Metanephros (tissue), 1 donor: ENCODE measurements around the gene OR10A4. TPM values are rescaled to one million over a fixed set of nuclear protein-coding genes. Genes with fewer than 3 reads are reported as not detected.

Experiments used
- total RNA-seq: library from RNA; depleted of rRNA; stranded (reverse); fragments of >200 nt; gene quantifications from one replicate; pipeline ENCODE4 v1.2.3, GENCODE V29; 2014

Gene OR10A4, protein sequence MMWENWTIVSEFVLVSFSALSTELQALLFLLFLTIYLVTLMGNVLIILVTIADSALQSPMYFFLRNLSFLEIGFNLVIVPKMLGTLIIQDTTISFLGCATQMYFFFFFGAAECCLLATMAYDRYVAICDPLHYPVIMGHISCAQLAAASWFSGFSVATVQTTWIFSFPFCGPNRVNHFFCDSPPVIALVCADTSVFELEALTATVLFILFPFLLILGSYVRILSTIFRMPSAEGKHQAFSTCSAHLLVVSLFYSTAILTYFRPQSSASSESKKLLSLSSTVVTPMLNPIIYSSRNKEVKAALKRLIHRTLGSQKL
- total RNA-seq, result not detected

DNA sequence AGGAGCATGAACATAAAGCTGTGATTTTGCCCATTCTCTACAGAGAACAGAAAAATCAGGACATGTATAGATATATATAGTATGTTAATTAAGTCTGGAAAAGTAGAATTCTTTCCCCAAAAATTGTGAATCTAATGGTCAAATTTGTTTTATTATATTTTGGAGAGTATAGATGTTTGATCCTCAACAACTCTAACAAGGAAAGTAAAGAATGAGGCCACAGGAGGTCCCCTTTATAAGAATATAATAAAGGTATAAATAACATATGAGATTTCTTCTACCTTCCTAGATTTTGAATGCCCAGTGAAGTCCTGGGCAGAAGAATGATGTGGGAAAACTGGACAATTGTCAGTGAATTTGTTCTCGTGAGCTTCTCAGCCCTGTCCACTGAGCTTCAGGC lies at the start of gene OR10A4:
OR10A4 (plus strand) TSS at position 301 of the 400 bp plus-strand sequence; CDS start at position 324, 23 bp downstream.

GRCh38 chr11:6845383-6845782 lies 31.0 kb upstream of the OR10A4 start, which contains the start of gene OR10A5:
TSS of gene OR10A5 (plus strand) at chr11:6845683. CDS start at chr11:6845683, 0 bp downstream.

GRCh38 chr11:6862961-6863360 lies 13.5 kb upstream of the OR10A4 start, which contains the start of gene OR10A2:
TSS of gene OR10A2 (plus strand) at chr11:6863057. CDS start at chr11:6869755, 6,698 bp downstream.

DNA sequence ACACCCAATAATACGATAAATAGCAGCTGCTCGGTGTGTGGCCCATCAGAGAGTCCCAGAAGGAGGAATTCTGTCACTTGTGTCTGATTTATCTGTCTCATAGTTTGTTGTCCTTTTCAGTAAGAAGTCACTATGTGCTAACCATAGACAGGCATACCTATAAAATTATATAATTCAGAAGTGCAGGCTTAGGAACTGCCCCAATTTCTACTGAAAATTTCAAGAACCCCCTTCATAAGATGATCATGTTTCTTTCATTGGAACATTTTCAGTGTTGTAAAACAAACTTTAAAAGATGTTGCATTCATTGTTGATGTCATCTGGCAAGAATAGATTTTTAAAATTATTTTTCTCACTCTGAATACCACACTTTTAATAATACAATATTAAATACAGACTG lies 16.0 kb downstream of the OR10A4 start, which contains the start of gene OR2D2:
OR2D2 (minus strand) TSS at position 101 of the 400 bp plus-strand sequence; CDS start at position 101, 0 bp downstream.

DNA sequence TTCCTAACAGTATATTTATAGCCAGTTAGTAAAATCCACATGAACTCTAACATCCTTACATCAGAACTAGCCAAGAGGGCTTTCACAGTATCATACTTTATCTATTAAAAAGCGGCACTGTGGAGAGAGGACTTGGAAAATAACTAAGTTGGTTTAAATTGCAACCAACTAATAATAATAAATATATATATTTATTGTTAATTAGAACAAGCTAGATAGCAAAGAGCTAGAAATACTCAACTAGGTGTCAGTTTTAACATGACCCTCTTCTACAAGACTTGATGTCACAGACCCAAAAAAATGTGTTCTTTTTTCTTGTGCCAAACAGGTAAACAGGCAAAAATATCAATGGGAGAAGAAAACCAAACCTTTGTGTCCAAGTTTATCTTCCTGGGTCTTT lies 44.3 kb downstream of the OR10A4 start, which contains the start of gene OR2D3:
OR2D3 (plus strand) TSS at position 301 of the 400 bp plus-strand sequence; CDS start at position 301, 0 bp downstream.

DNA sequence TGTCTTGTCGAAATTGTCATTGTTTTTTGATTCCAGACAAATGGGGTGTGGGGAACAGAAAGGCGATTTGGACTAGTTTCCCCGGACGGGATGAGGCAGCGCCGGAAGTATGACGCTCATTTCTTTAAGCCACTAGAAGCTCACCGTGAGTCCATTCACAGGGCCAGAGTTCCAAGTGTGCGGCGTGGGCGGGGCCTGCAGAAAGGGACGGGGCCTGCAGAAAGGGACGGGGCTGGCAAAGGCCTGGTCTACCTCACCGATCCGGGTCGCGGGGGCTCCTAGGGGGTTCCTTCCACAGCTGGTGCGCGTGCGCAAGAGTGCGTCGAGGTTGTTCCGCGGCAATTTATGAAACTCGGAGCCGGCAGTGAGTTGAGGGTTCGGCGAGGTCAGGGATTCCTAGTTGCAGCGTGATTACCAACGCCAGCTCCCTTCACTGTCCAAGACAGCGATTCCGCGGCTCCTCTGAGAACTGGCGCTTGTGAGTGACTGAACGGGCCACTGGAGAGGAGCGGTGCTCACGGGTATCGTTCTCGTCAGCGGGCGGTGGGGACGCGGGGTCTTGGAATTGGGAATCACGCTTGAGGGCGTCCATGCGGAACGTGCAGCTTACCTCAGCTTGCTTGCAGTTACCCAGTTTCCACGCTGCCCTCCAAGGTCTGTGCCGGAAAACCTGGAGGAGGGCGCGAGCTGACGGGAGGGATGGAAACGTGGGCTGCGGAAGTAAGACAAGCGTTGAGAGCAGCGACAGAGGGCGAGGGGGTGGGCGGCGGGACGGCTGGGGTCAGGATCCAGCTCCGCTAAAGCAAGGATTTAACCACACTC lies 50.0 kb downstream of the OR10A4 start, which contains the start of gene ZNF215:
ZNF215 (plus strand) TSS at position 219 of the 822 bp plus-strand sequence. CDS start 5,847 bp downstream, outside the sequence.

Other genes with a start within 250 kb of the OR10A4 start
- 73.7 TPM for gene DCHS1, start 220.8 kb upstream of the OR10A4 start, total RNA-seq
- 40.5 TPM for gene MRPL17, start 193.3 kb upstream of the OR10A4 start, total RNA-seq
- 0.18 TPM for gene OR2AG2, start 104.6 kb upstream of the OR10A4 start, total RNA-seq
- not detected for gene OR2AG1, start 93.6 kb upstream of the OR10A4 start, total RNA-seq
- 0.41 TPM for gene OR6A2, start 76.9 kb upstream of the OR10A4 start, total RNA-seq
- not detected for gene OR10A5, start 30.9 kb upstream of the OR10A4 start, total RNA-seq
- gene OR10A2, start 13.6 kb upstream of the OR10A4 start, total RNA-seq, result not detected
- gene OR2D2, start 15.9 kb downstream of the OR10A4 start, total RNA-seq, result 0.70 TPM
- not detected for gene OR2D3, start 44.4 kb downstream of the OR10A4 start, total RNA-seq
- 2.2 TPM for gene ZNF215, start 49.8 kb downstream of the OR10A4 start, total RNA-seq
- gene ZNF214, start 143.7 kb downstream of the OR10A4 start, total RNA-seq, result 7.0 TPM
- gene NLRP14, start 143.9 kb downstream of the OR10A4 start, total RNA-seq, result 0.99 TPM
- gene RBMXL2, start 212.4 kb downstream of the OR10A4 start, total RNA-seq, result 0.64 TPM